Activated T-cell treated with anti-CD3 and anti-CD28 coated beads, Interleukin-2, amount 50 U/mL, for 4 hours (primary cell): ENCODE results near the gene SLC39A10. TPM values are rescaled to one million over a fixed set of nuclear protein-coding genes. Genes with fewer than 3 reads are reported as not detected.
"Not testable (repeated sequence)": the region's sequence is repeated elsewhere in the genome, so short reads cannot be mapped to it uniquely, and the experiment has no call there.

ENCODE experiments used
- ATAC-seq, 2 donors: fragments of 200-7000 bp; cut with Tn5 transposase; one replicate each; pipeline ENCODE4 v1.10.0; 2021
- DNase-seq: peaks from one replicate; pipeline ENCODE4 v3.0.0-alpha.2; 2020
- H3K27me3 Mint-ChIP-seq: one replicate; pipeline ENCODE4 v1.8.0; 2021; ENCODE audit warnings: low read depth, mixed read lengths
- H3K36me3 Mint-ChIP-seq: one replicate; pipeline ENCODE4 v1.8.0; 2022; ENCODE audit warnings: mixed read lengths; ENCODE audit not compliant: insufficient read depth
- H3K4me1 Mint-ChIP-seq: one replicate; pipeline ENCODE4 v1.8.0; 2021; ENCODE audit warnings: low read depth, mixed read lengths
- H3K4me3 Mint-ChIP-seq: one replicate; pipeline ENCODE4 v1.8.0; 2021; ENCODE audit warnings: mild to moderate bottlenecking, moderate library complexity, mixed read lengths
- H3K9me3 Mint-ChIP-seq: one replicate; pipeline ENCODE4 v1.8.0; 2021; ENCODE audit warnings: mixed read lengths
- total RNA-seq, 3 donors: library from RNA; stranded (reverse); gene quantifications; one replicate each; pipeline ENCODE4 v1.2.1, GENCODE V29; 2021

SLC39A10 gene
- total RNA-seq, 3 donors from 2014 or later, result 17.1 to 21.2 (median 17.8) TPM

DNA sequence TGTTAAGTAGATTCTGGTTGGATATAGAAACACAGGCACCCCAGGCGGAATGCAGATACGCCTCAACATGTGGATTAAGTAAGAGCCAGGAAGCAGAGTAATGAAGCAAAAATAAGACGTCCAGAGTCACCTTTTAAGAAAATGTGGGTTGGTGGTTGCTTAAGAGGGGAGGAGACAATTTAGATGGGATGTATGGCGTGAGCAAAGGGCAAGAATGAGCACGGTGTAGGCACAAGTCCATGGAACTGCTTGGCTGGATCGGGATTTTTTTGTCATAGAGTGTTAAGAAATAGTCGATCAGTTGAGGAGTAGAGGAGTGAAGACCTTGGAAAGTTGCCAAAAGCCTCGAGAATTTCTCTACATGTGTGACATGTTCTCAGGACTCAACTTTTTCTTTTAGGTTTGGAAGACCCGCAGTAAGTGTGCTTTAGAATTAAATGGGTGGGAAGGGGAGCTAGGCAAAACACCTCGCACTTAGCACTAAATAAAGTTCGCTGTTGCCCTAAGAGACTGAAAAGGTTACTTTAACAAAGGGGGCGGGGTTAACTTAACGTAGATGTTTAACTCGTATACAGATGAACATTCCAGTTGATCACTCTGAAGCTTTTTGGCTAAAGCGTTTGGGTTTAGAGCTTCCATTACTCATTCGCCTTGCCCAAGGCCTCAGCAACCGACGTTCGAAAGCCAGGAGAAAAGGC is 716 bp upstream of the SLC39A10 start:
- Mint-ChIP-seq H3K9me3 (no peaks in the 10 kb centered on the region), H3K36me3 (peaks cover 5% of the 10 kb centered on the region), H3K27me3 (no peaks in the 10 kb centered on the region), H3K4me3 (peak overlapping the region; percentile 98), H3K4me1 (peaks cover 26% of the 10 kb centered on the region)
- no peak for DNase-seq
- peak; percentile 49 for ATAC-seq

DNA sequence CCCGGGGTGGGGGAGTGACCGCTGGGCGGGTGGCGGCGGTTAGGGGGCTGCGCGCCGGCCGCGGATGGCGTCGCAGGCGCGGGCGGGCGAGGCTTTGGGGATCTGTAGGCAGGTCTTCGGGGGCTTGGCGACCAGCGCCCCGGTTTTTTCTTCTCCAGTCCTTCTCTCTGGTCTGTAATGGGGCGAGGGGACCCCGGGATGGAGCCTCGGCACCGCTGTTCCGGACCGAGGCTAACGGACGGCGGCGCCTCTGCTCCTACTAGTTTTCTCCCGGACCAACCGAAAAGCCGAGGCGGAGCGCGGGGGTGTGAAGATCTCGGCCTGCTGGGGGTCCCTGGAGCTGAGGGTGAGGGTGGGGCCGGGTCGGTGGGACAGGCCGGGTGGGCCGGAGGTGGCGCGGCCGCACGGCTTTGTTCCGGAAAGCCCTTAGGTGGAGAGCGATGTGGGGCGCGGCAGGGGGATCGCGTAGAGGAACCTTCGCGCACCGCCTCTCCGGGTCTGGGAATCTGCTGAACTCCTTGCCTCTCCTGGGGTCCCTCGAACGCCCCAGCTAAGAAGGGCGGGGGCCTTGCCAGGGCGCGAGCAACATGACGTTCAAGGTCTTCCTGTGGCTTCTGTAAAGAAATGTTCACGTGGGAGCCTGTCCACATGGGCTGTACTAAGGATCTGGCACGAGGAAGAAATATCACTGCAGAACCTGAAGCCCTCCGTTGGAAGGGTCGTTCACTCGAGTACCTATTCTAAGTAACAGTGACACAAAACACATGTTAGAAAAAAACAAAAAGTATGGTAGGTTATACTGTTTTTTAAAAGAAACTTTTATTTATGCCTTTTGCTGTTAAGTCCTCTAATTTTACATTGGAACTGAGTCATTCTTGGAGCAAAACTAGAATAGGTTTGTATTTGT is 861 bp downstream of the SLC39A10 start:
- H3K4me3 Mint-ChIP-seq, result peak overlapping the region; percentile 98

DNA sequence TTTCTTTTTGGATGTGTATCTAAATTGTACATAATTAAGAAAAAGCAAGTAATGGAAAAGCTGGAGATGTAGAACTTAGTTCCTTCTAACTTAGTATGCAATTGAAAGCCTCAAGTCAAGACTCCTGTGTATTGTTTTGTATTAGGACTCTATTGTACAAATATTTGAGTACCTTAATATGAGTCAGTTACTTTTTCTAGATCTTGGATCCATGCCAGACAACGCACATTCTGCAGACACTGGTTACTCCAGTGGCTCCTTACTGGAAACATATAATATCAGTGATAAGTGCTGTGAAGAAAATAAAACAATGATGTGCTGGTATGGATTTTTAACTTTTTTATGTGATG is 1.5 kb downstream of the SLC39A10 start:
- Mint-ChIP-seq H3K9me3 (no peaks in the 10 kb centered on the region), H3K4me1 (peaks cover 38% of the 10 kb centered on the region), H3K36me3 (peaks cover 5% of the 10 kb centered on the region), H3K27me3 (no peaks in the 10 kb centered on the region), H3K4me3 (peak overlapping the region; percentile 98)
- ATAC-seq, result no peak
- DNase-seq, result no peak

More for the DNA sequence above, 861 bp downstream of the SLC39A10 start:
- Mint-ChIP-seq H3K27me3 (no peaks in the 10 kb centered on the region), H3K4me1 (peaks cover 35% of the 10 kb centered on the region), H3K36me3 (peaks cover 5% of the 10 kb centered on the region), H3K9me3 (no peaks in the 10 kb centered on the region)
- ATAC-seq (peak; percentile 25 to 34), DNase-seq (peak; percentile 49)

DNA sequence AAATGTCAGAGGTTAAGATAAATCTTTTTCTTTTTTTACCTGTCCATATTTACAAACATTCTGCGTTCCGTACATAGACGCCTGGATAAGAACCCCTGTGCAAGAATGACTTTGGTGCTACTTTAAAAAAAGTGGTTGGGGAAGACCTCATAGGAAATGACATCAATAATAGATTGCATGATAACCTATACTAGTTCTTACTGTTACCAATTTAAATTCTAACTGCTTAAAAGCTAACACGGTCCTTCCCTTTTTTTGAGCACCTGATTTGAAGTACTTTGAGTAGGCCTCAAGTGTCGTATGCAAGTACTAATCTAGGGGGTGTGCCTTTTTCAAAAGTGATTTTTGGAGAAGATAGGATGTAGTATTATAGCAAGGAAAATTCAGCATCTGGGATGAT is 2.1 kb downstream of the SLC39A10 start:
- Mint-ChIP-seq H3K4me3 (peak overlapping the region; percentile 98), H3K9me3 (no peaks in the 10 kb centered on the region), H3K36me3 (peaks cover 5% of the 10 kb centered on the region), H3K4me1 (peaks cover 41% of the 10 kb centered on the region), H3K27me3 (no peaks in the 10 kb centered on the region)
- no peak for DNase-seq
- ATAC-seq, result no peak

DNA sequence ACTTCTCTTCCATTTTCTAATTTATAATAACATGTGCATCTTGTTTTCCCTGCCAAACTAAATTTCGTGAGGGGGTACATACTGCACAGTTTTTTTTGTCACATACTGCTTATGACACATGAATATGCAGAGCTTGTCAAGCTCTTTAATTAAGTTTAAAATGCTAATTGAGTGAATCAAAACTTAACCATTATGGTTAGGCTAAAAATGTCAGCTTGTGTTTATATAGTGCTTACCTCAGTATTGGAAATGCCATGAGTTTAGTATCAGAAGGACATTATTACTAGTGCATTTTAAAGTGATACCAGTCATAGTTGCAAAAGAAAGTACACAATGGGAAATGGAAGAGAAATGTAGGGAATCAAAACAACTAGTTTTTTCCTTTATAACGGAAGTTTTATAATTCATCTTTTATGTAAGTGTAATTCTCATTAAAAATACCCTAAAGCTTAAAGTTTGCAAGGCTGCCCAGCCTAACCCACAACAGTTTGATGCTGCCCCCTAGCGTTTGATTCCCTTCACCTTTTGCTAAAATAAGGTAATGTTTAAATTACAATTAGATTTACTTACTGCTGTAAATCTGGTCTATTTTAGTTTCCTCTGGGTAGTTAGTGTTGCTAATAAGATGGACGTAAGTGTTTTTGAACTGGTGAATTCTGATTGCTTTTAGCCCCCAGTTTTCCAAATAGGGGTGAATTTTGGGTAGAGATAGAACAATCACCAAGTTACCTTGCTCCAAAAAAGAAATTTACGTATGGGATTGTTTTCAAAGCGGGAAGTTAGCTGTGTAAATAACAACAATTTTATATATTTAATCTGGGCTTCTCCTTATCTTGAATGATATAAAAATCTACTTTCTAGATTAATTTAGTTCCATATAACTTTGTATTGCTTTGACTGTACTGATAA is 3.2 kb downstream of the SLC39A10 start:
- DNase-seq (peak; percentile 80), ATAC-seq (peak; percentile 3 to 9)
- Mint-ChIP-seq H3K27me3 (no peaks in the 10 kb centered on the region), H3K4me3 (peak overlapping the region; percentile 98), H3K36me3 (peaks cover 5% of the 10 kb centered on the region), H3K4me1 (peaks cover 48% of the 10 kb centered on the region), H3K9me3 (no peaks in the 10 kb centered on the region)

DNA sequence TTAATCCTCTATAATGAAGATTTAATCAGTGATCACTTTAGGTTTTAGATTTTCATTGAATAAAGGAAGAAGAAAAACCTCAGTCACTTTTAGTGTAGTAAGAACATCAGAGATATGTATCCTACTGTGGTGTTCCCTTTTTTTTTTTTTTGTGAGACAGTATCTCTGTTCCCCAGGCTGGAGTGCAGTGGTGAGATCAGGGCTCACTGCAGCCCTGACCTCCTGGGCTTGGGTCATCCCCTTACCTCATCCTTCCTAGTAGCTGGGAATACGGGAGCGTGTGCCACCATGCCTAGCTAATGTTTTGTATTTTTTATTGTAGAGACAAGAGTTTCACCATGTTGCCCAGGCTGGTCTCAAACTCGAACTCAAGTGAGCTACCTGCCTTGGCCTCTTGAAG is 5.1 kb downstream of the SLC39A10 start:
- no peak overlapping the region for H3K4me3 Mint-ChIP-seq
- peaks cover 57% of the 10 kb centered on the region for H3K4me1 Mint-ChIP-seq
- no peaks in the 10 kb centered on the region for H3K9me3 Mint-ChIP-seq
- DNase-seq, result no peak
- ATAC-seq, result no peak
- H3K27me3 Mint-ChIP-seq, result no peaks in the 10 kb centered on the region
- H3K36me3 Mint-ChIP-seq, result peaks cover 5% of the 10 kb centered on the region

DNA sequence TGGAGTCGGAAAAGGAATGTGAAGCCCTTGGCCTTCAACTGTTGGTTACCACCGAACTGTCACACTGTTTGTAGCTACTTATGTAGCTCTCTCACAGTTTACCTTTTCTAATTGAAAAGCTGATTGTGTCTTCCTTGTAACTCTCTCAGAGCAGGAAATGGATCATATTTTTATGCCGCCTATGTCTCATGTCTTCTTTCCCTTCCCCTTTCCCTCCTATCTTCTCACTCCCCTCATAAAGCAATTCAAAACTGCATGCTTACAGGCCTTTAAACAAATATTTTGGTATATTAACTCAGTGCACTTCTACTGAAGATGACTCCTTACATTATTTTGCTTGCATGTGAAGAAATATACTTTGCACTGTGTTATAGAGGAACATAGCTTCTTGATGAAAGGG is 6.0 kb downstream of the SLC39A10 start:
- peaks cover 63% of the 10 kb centered on the region for H3K4me1 Mint-ChIP-seq

DNA sequence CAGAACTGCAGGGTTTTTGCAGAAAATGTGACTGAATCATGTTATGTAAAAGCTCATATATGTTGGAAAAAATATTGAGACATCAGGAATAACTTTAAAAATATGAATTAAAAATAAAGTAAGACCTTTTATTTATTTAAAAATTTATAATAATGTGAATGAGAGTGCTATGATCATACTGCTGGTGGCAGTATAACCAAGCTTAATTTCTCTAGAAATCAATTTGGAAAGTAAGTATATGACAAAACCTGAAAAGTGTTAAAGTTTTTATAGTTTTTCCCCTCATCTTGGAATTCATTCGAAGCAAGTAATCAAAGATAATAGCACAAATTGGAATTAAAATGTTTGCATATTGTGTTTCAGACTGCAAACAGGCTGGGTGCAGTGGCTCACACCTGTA is 7.5 kb downstream of the SLC39A10 start:
- Mint-ChIP-seq H3K4me3 (no peak overlapping the region), H3K4me1 (peaks cover 64% of the 10 kb centered on the region), H3K9me3 (no peaks in the 10 kb centered on the region), H3K27me3 (no peaks in the 10 kb centered on the region), H3K36me3 (peaks cover 4% of the 10 kb centered on the region)
- DNase-seq, result no peak
- ATAC-seq, result no peak

More for the DNA sequence above, 6.0 kb downstream of the SLC39A10 start:
- Mint-ChIP-seq H3K9me3 (no peaks in the 10 kb centered on the region), H3K27me3 (no peaks in the 10 kb centered on the region), H3K36me3 (peaks cover 5% of the 10 kb centered on the region), H3K4me3 (no peak overlapping the region)
- ATAC-seq (no peak), DNase-seq (no peak)

DNA sequence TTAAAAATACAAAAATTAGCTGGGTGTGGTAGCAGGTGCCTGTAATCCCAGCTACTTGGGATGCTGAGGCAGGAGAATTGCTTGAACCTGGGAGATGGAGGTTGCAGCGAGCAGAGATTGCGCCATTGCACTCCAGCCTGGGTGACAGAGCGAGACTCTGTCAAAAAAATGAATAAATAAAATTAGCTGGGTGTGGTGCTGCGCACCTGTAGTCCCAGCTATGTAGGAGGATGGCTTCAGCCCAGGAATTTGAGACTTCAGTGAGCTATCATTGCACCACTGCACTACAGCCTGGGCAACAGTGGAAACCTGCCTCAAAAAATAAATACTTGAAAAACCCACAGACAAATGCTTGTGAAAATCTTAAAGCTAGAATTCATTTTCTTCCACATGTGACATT is 8.1 kb downstream of the SLC39A10 start:
- H3K36me3 Mint-ChIP-seq, H3K27me3 Mint-ChIP-seq, H3K4me3 Mint-ChIP-seq, H3K9me3 Mint-ChIP-seq, ATAC-seq, DNase-seq: not testable (repeated sequence)
- peaks cover 57% of the 10 kb centered on the region for H3K4me1 Mint-ChIP-seq

DNA sequence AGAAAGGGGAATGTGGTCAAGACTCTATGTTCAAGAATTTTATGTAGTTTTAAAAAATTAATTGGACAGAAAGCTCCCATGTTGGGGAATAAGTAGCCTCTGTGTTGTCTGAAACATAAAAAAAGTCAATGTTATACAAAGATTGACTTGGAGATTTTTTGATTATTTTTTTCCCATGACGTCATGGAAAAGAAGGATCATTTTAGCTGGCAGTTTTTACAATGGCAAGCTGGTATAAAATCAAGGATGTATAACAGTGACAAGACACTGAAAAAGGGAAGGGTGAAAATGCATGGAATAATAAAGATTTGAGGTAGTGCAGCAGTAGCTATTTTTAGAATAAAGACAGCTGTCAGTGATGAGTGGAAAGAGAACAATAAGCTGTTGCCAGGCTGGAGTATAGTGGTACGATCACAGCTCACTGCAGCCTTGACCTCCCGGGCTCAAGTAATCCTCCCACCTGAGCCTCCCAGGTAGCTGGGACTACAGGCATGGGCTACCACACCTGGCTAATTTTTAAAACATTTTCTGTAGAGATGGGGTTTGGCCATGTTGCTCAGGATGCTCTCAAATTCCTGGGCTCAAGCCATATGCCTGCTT is 9.2 kb downstream of the SLC39A10 start:
- H3K4me1 Mint-ChIP-seq, result peaks cover 55% of the 10 kb centered on the region
- DNase-seq, result no peak
- no peaks in the 10 kb centered on the region for H3K27me3 Mint-ChIP-seq
- no peaks in the 10 kb centered on the region for H3K9me3 Mint-ChIP-seq
- no peak overlapping the region for H3K4me3 Mint-ChIP-seq
- ATAC-seq, result no peak
- H3K36me3 Mint-ChIP-seq, result no peaks in the 10 kb centered on the region

DNA sequence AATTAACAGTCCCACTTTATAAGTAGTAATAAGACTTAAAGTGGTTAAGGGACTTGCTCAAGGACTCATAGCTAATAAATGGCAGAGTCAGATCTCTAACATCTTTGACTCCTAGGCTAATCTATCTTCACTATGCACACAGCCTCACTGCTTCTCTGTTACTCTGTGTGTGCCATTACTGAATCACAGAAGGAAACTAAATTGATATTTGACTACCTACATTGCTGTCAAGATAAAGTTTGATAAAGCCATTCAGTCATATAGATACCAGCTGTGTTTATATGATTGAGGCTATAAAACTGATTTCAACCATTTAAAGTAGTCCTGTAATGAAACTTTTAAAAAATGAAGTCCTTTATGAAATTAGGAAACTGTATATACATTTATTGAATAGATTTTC is 10.9 kb downstream of the SLC39A10 start:
- Mint-ChIP-seq H3K36me3 (peaks cover 2% of the 10 kb centered on the region), H3K9me3 (no peaks in the 10 kb centered on the region), H3K4me3 (no peak overlapping the region), H3K27me3 (no peaks in the 10 kb centered on the region), H3K4me1 (peaks cover 49% of the 10 kb centered on the region)
- ATAC-seq (no peak), DNase-seq (no peak)

DNA sequence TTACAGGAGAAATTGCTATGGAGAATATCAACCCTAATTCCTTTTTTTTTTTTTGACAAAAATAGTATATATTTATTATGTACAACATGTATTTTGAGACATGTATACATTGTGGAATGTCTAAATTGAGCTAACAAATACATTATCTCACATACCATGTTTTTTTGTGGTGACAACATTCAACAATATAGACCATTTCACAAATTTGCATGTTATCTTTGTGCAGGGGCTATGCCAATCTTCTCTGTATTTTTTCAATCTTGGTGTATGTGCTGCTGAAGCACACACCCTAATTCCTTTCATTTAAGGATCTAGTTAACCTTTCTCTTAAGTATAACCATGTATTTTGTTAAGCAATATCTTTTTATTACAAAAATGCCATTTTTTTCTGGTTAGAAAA is 13.2 kb downstream of the SLC39A10 start:
- no peaks in the 10 kb centered on the region for H3K9me3 Mint-ChIP-seq
- ATAC-seq (no peak), DNase-seq (no peak)
- H3K36me3 Mint-ChIP-seq, result peaks cover 2% of the 10 kb centered on the region
- H3K27me3 Mint-ChIP-seq, result no peaks in the 10 kb centered on the region
- no peak overlapping the region for H3K4me3 Mint-ChIP-seq
- peaks cover 40% of the 10 kb centered on the region for H3K4me1 Mint-ChIP-seq

DNA sequence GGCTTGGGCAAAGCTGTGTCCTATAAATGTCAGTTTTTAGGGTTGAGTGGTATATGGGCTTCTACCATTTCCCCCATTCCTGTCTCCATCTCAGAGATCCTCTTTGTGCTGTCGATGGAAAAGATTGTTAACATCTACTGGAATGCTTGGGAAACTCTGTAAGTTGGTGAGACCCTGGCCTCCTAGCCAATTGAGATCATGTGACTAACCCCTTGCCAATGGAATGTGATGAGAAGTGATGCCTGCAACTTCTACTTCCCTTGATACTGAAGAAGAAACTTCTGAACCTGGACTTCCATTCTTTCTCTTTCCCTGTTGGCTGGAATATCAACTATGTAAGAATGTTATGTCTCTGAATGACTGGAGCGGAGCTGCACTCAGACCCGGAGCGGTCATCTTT is 14.5 kb downstream of the SLC39A10 start:
- Mint-ChIP-seq H3K9me3 (no peaks in the 10 kb centered on the region), H3K4me1 (peaks cover 34% of the 10 kb centered on the region), H3K27me3 (no peaks in the 10 kb centered on the region), H3K36me3 (peaks cover 2% of the 10 kb centered on the region), H3K4me3 (no peak overlapping the region)
- no peak for ATAC-seq
- DNase-seq, result no peak

DNA sequence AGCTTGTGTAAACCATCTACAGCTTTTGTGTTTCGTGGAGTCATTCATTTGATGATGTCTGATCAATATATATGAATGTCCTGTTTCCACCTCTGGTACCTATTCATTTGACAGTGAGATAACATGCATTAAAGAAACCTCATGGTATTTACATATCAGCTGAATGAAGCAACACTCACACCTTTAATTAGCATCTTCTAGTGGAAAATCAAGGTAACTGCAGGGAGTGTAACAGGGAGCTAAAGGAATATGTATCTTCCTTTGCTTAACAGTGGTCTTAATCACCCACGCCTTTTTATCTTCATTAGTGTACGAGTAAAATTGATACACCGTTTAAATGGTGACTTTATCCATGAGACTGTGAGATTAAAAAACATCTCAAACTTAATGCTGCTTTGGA is 15.6 kb downstream of the SLC39A10 start:
- ATAC-seq, result no peak
- DNase-seq, result no peak
- Mint-ChIP-seq H3K27me3 (no peaks in the 10 kb centered on the region), H3K9me3 (no peaks in the 10 kb centered on the region), H3K4me3 (no peak overlapping the region), H3K36me3 (peaks cover 2% of the 10 kb centered on the region), H3K4me1 (peaks cover 31% of the 10 kb centered on the region)
